Neural progenitor cell (in vitro differentiated cells): ENCODE measurements around the gene CDKN2A. TPM values are rescaled to one million over a fixed set of nuclear protein-coding genes. Genes with fewer than 3 reads are reported as not detected.

Experiments used
- DNase-seq: peaks from one replicate; pipeline ENCODE4 v3.0.0-alpha.2; 2016; ENCODE audit warnings: low spot score
- H2AFZ ChIP-seq: fragments of 200-600 bp; sonication (generic); replicated peaks from 2 replicates; pipeline ENCODE4 v1.6.1; 2016; ENCODE audit warnings: antibody characterized with exemption
- H3F3A ChIP-seq: fragments of 200-600 bp; sonication (generic); 2 replicates; pipeline ENCODE4 v1.6.1; 2016; ENCODE audit warnings: antibody characterized with exemption, low read depth
- H3K27ac ChIP-seq: fragments of 200-600 bp; sonication (generic); 2 replicates; pipeline ENCODE4 v1.5.1; 2016; ENCODE audit warnings: mild to moderate bottlenecking
- H3K27me3 ChIP-seq: fragments of 200-600 bp; sonication (generic); 2 replicates; pipeline ENCODE4 v1.6.1; 2016; ENCODE audit warnings: mild to moderate bottlenecking, moderate library complexity
- H3K36me3 ChIP-seq: fragments of 200-600 bp; sonication (generic); 2 replicates; pipeline ENCODE4 v1.5.1; 2016
- H3K4me1 ChIP-seq: fragments of 200-600 bp; sonication (generic); 2 replicates; pipeline ENCODE4 v1.6.1; 2016; ENCODE audit warnings: mixed run types
- H3K4me2 ChIP-seq: fragments of 200-600 bp; sonication (generic); 2 replicates; pipeline ENCODE4 v1.6.1; 2016
- H3K4me3 ChIP-seq: fragments of 200-600 bp; sonication (generic); 2 replicates; pipeline ENCODE4 v1.5.1; 2016
- H3K79me2 ChIP-seq: fragments of 200-600 bp; sonication (generic); 2 replicates; pipeline ENCODE4 v1.6.1; 2016; ENCODE audit warnings: low read depth
- H3K9ac ChIP-seq: fragments of 200-600 bp; sonication (generic); 2 replicates; pipeline ENCODE4 v1.6.1; 2016
- H3K9me3 ChIP-seq: fragments of 200-600 bp; sonication (generic); 2 replicates; pipeline ENCODE4 v1.5.1; 2016; ENCODE audit warnings: low read depth
- H4K20me1 ChIP-seq: fragments of 200-600 bp; sonication (generic); 2 replicates; pipeline ENCODE4 v1.6.1; 2016; ENCODE audit warnings: low read depth
- H3K27ac Mint-ChIP-seq: 3 replicates; pipeline ENCODE4 v1.8.0; 2021; ENCODE audit warnings: mixed read lengths
- H3K27me3 Mint-ChIP-seq: 2 replicates; pipeline ENCODE4 v1.8.0; 2022; ENCODE audit warnings: low read depth, mild to moderate bottlenecking, inconsistent platforms, moderate library complexity, mixed read lengths; ENCODE audit not compliant: insufficient read depth
- H3K36me3 Mint-ChIP-seq: 3 replicates; pipeline ENCODE4 v1.8.0; 2021; ENCODE audit warnings: mixed read lengths
- H3K4me1 Mint-ChIP-seq: 3 replicates; pipeline ENCODE4 v1.8.0; 2021; ENCODE audit warnings: mixed read lengths
- H3K4me3 Mint-ChIP-seq: 3 replicates; pipeline ENCODE4 v1.8.0; 2021; ENCODE audit warnings: mild to moderate bottlenecking, moderate library complexity, mixed read lengths
- H3K9me3 Mint-ChIP-seq: 3 replicates; pipeline ENCODE4 v1.8.0; 2020; ENCODE audit warnings: mixed read lengths
- EZH2 ChIP-seq: fragments of 200-600 bp; sonication (generic); IDR thresholded peaks from 2 replicates; pipeline ENCODE4 v1.6.1; 2017; ENCODE audit warnings: antibody characterized with exemption, mild to moderate bottlenecking, moderate library complexity
- EZH2phosphoT487 ChIP-seq: fragments of 200-600 bp; sonication (generic); IDR thresholded peaks from 2 replicates; pipeline ENCODE4 v1.6.1; 2017; ENCODE audit warnings: antibody characterized with exemption
- total RNA-seq: library from RNA; depleted of rRNA; stranded (reverse); fragments of >200 nt; gene quantifications from 2 replicates; pipeline ENCODE4 v1.2.3, GENCODE V29; 2015; ENCODE audit warnings: low replicate concordance
- TF ChIP-seq, protein P1 (sequence below): fragments of 200-600 bp; sonication (generic); IDR thresholded peaks from 2 replicates; pipeline ENCODE4 v1.5.1; 2017; ENCODE audit warnings: antibody characterized with exemption, mild to moderate bottlenecking

CDKN2A gene
- total RNA-seq, 1 donor from 2014 or later, result not detected

DNA sequence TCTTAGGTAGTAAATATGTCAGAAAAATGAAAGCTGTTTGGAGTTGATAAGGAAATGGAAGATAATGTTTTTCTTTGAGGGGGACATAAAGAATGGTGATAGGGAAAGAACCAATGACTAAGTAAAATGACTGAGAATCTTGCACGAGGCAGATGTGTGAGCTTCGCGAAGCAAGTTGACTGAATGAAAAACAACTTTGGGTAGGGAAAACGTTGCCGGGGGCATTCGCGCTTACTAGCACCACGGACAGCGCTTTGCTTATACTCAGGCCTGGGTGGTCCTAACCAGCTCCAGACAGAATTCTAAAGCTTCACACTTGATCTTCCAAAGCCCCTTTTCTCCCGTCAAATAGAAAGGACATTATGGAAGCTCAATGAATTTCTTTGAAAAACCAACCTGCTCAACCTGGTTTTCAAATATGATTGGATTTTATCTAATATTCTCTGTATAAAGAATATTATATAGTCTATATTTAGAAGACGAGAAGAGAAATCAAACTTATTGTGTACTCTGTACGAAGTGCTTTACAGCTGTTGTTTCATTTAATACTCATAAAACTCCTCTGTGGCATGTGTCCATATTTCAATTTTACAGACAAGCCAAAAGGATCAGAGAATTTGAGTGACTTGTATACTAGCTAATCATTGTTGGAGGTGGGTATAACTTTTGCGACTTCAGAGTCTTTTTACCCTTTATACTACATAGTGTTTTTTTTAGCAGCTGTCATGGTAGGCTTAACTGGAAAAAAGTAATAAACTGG is 16.9 kb upstream of the CDKN2A start:
- Histone ChIP-seq H3K27me3 (peaks cover 63% of the 10 kb centered on the region), H3K9me3 (no peaks in the 10 kb centered on the region), H3K9ac (no peak overlapping the region), H4K20me1 (peaks cover 36% of the 10 kb centered on the region), H3K4me3 (no peak overlapping the region), H3K79me2 (no peaks in the 10 kb centered on the region), H3F3A (peaks cover 14% of the 10 kb centered on the region), H3K4me1 (no peaks in the 10 kb centered on the region), H3K27ac (no peak overlapping the region), H3K4me2 (no peak overlapping the region), H3K36me3 (no peaks in the 10 kb centered on the region), H2AFZ (no peak overlapping the region)
- DNase-seq, result peak; percentile 86
- H3K27ac Mint-ChIP-seq, result no peak overlapping the region
- peaks cover 8% of the 10 kb centered on the region for H3K4me1 Mint-ChIP-seq
- no peak overlapping the region for H3K4me3 Mint-ChIP-seq
- H3K27me3 Mint-ChIP-seq, result peaks cover 11% of the 10 kb centered on the region
- H3K9me3 Mint-ChIP-seq, result peaks cover 3% of the 10 kb centered on the region
- TF ChIP-seq, protein P1, sequence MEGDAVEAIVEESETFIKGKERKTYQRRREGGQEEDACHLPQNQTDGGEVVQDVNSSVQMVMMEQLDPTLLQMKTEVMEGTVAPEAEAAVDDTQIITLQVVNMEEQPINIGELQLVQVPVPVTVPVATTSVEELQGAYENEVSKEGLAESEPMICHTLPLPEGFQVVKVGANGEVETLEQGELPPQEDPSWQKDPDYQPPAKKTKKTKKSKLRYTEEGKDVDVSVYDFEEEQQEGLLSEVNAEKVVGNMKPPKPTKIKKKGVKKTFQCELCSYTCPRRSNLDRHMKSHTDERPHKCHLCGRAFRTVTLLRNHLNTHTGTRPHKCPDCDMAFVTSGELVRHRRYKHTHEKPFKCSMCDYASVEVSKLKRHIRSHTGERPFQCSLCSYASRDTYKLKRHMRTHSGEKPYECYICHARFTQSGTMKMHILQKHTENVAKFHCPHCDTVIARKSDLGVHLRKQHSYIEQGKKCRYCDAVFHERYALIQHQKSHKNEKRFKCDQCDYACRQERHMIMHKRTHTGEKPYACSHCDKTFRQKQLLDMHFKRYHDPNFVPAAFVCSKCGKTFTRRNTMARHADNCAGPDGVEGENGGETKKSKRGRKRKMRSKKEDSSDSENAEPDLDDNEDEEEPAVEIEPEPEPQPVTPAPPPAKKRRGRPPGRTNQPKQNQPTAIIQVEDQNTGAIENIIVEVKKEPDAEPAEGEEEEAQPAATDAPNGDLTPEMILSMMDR, result no peak
- peak; percentile 32 for TF ChIP-seq EZH2phosphoT487
- no peaks in the 10 kb centered on the region for H3K36me3 Mint-ChIP-seq

DNA sequence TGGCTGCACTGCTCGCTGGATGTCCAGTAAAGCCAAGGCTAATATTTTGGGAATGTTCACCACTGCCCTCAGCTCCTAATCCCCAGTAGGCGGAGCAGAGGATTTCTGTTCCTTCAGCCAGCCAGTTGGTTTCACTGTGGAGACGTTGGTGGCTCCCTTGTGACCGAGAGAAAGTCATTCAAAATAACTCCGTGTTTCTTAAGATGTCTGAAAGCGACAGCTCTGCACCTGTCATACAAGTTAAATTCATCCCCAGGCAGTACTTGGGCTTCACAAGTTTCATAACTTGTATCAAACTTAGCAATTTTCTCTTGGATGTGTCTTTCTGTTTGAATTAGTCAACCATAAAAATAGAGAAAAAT is 15.3 kb upstream of the CDKN2A start:
- Histone ChIP-seq H2AFZ (no peak overlapping the region), H3K27ac (no peak overlapping the region), H3K79me2 (no peaks in the 10 kb centered on the region), H3K9me3 (no peaks in the 10 kb centered on the region), H3F3A (peaks cover 23% of the 10 kb centered on the region), H3K36me3 (no peaks in the 10 kb centered on the region), H3K27me3 (peaks cover 78% of the 10 kb centered on the region), H3K4me3 (peak overlapping the region; percentile 61), H3K4me1 (no peaks in the 10 kb centered on the region), H3K9ac (no peak overlapping the region), H3K4me2 (peak overlapping the region; percentile 94), H4K20me1 (peaks cover 50% of the 10 kb centered on the region)
- Mint-ChIP-seq H3K9me3 (peaks cover 3% of the 10 kb centered on the region), H3K4me1 (peaks cover 15% of the 10 kb centered on the region), H3K4me3 (peak overlapping the region; percentile 90), H3K27ac (no peak overlapping the region), H3K36me3 (no peaks in the 10 kb centered on the region), H3K27me3 (peaks cover 27% of the 10 kb centered on the region)
- no peak for DNase-seq
- TF ChIP-seq, protein P1, result no peak
- TF ChIP-seq EZH2phosphoT487, result no peak
- no peak for TF ChIP-seq EZH2

DNA sequence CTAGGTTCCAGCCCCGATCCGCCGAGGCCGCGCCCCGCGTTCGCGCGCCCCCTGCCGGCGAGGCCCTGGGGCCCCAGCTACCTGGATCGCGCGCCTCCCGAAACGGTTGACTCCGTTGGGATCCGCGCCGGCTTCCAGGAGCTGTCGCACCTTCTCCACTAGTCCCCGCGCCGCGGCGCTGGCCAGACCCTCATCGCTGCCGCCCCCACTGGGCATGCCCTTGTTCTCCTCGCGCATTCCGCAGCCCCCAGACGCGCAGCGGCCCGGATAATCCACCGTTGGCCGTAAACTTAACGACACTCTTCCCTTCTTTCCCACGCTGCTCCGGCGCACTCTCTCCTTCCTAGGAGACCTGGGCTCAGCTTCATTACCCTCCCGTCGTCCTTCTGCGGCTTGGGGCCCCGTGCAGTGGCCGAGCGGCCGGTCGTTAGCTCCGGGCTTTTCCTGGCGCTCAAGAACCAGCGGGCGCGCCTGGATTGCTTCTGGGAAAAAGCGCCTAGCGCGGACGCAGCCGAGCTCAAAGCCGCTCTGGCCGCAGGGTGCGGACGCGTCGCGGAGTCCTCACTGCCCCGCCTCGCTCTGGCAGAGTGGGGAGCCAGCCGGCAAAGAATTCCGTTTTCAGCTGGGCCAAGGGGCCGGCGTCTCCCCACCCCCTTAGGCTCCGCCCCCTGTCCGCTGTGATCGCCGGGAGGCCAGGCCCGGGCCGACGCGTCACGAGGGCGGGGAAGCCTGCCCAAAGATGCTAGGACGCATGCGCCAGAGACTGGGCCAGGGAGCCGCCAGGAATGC is 14.7 kb upstream of the CDKN2A start, which contains the start of gene CDKN2B:
Gene CDKN2B (minus strand): TSS at position 589 of the 789 bp plus-strand sequence. CDS start 352 bp downstream, at position 237.
- Histone ChIP-seq H3K4me2 (peak within 1 kb of the TSS; percentile 94), H3K4me1 (no peaks in the 10 kb centered on the region), H3K9me3 (no peaks in the 10 kb centered on the region), H3K36me3 (no peaks in the 10 kb centered on the region), H3K27me3 (peaks cover 84% of the 10 kb centered on the region), H3K27ac (no peak within 1 kb of the TSS), H3K9ac (no peak within 1 kb of the TSS), H4K20me1 (peaks cover 50% of the 10 kb centered on the region), H3K4me3 (peak within 1 kb of the TSS; percentile 61), H3K79me2 (no peaks in the 10 kb centered on the region), H3F3A (peaks cover 23% of the 10 kb centered on the region), H2AFZ (peak within 1 kb of the TSS; percentile 93)
- Mint-ChIP-seq H3K4me1 (peaks cover 15% of the 10 kb centered on the region), H3K9me3 (peaks cover 3% of the 10 kb centered on the region), H3K36me3 (no peaks in the 10 kb centered on the region), H3K27ac (no peak within 1 kb of the TSS), H3K27me3 (peaks cover 32% of the 10 kb centered on the region), H3K4me3 (peak within 1 kb of the TSS; percentile 90)
- peak; percentile 98 for DNase-seq
- TF ChIP-seq EZH2, result peak; percentile 88
- TF ChIP-seq, protein P1, result peak; percentile 91
- peak; percentile 70 for TF ChIP-seq EZH2phosphoT487
